NCI-H2227 treated with DMSO at 0.1 percent for 48 hours (cell line): ENCODE measurements around the gene APH1B.
"Not testable (repeated sequence)": the region's sequence is repeated elsewhere in the genome, so short reads cannot be mapped to it uniquely, and the experiment has no call there.

ENCODE experiments used
- DNase-seq: peaks from one replicate; lab custom pipeline; 2025; lab: John Stamatoyannopoulos, UW

APH1B gene

DNA sequence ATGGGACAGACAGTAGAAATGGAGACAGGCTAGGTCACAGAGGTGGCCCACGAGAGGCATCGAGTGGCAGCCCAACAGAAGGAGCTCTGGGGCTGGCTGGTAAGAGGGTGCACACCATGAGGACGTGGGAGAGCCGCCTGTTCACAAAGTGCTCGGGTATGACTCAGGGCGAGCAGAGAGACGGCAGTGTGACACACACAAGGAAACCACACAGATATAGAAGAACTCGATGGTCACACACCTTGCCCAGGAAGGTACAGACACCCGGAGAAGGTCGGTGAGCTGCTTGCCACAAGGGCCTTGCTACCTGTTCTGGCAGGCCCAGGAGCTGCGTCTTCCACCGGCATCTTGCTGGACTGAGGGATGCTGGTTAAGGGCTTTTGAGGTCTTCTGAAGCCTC is 54.1 kb downstream of the APH1B start:
- no peak for DNase-seq

DNA sequence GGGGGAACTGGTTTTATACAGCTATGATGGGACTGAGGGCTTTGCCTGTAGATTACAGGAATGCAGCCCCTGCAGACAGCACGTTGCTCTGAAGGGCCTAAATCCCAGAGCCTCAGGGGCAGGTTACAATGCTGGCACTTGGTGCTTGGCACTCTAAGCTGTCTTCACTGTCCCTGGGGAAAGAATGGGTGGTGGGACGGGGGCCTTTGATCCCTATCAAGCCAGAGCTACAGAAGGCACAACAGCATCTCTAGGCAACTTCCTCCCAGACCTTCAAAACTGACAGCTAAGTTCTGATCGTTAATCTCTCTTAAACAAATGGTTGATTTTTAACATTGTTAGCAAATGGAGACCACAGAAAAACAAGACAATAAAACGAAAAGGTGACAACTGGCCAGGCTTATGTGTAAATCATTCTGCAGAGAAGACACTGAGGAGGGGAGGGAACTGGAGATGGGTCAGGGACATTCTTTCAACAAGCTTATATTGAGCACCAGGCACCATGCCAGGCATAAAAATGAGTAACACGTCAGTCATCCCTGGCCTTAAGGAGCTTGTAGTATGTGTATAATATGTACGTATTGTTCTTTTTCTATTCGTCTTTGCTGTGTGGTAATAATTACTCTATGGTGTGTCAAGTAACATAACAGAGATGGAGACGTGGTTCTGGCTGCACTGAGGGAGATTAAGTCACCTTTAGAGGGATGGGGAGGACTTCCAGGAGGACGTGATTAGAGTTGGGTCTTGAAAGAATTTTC is 55.1 kb downstream of the APH1B start:
- no peak for DNase-seq

DNA sequence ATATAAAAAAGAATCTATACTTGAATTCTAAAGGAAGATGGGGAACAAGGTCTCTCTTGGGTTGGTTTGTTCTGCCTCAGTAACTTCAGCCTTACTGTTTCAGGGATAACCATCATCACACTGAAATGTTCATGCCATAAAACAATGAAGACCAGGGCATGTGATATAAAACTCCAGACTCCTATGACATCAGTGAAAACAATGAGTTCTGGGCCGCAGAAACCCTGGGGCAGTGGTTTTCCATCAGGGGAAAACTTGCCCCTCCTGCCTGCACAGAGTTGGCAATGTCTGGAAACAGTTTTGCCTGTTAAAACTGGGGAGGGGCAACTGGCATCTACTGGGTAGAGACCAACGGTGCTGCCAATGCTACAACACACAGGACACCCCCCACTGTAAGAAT is 57.4 kb downstream of the APH1B start:
- no peak for DNase-seq

DNA sequence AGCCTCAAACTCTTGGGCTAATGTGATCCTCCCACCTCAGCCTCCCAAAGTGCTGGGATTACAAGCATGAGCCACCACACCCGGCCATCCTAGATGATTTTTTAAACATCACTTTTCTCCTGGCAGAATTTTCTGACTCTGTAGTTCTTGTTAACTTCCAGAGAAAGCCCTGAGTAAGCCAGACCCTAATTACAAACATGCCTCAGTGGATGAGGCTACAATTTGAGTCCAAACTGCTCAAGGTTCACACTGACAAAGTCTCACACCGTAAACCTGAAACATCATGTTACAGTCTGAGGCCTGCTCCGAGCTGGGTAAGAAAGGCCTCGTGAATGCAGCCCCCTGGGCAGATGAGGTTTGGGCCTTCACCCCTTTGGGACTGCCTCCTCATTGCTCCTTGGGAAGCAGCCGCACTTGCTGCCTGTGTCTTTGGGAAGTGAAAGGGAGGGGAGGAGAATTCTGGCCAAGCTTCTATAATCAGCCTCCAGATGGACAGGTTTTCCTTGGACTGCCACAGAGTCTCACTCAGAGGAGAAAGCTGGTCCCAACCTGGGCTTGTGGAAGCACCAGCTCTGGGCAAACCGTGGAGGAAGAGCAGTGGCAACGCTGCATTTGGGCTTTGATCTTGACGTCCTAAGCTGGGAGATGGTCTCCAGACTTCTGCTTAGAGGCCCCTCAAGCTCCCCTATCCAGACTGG is 58.3 kb downstream of the APH1B start:
- no peak for DNase-seq

DNA sequence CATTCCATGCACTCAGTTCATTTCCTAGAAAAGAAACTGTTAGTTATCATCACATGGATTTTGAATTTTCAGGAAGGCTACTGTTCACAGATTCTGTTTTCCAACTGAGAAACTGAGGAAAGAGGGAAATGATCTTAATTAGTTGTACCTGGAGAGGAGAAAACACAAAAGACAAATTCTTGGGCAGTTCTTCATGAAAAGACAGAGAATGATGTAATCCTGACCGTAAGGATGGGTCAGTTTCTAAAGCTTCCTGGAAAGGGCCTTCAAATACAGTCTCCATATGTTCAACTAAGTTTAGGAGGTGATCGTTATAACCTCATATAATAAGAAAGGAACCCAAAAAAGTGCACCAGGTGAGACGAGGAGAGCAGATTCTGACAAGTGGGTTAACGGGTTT is 59.6 kb downstream of the APH1B start:
- DNase-seq: no peak

DNA sequence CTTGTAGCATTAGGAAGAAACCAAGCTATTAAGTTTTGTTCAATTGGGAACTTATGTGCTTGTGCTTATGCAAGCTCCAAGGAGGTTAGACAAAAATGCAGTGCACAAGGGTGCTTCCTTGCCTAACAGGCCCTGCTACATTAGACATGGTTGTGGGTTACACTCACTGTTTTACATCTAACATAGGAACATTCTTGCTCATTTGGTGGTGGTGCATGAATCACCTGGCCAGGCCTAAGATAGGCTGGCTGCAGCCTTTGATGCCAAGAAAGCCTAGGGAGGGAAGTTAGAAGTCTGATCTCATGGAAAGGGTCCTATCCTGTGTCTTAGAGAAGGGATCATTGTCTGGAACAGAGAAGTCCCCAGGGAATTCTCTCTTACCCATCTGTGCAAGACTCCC is 60.8 kb downstream of the APH1B start:
- no peak for DNase-seq

DNA sequence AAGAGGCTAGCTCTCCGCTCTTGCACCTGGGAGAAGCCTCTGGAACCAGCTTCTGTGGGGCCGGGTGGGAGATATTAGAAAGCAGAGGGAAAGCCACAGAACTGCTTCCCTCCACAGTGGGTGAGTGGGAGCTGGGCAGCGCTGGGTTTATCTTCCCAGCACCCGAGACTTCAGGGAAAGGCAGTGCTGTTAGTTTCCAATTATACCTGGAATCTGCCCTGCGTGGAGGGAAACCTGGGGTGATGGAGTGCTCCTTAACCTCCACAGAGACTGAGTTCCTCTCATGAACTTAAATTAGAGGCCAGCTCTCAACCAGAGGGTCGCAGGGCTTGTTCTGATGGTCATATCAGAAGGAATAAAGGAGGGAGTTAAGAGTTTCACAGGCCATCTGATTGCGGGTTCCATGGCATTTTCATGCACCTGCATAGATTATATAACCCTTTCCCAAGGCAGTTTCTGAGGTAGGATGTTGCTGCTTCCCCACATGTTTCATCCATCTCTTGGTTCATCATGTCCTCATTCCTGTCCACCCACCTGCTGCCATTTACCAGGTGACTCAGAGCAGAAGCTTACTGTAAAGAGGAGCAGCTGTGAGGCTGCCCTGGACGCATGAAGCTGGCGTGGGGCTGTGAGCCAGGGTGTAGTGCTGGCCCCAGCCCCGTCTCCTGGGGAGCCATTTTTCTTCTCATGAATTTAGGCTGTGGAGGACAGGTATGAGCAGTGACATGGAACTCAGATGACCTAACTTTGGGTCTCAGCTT is 61.8 kb downstream of the APH1B start:
- no peak for DNase-seq

DNA sequence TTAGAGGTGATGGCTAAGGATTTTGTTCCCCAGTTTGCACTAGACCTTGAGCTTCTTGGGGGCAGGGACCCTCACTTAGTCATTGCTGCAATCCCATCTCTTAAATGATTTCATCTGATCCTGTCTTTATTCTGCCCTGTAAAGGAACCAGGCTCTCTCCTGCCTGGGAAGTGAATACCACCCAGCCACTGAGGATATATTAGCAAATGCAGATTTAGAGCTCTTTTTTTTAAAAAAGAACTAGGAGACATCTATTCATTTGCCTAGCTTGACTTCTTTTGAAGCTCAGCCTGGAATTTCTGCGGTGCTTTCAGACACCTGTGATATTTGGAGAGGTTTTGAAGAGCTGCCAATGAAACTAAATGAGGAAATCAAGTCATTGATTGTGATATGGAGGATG is 62.4 kb downstream of the APH1B start:
- no peak for DNase-seq

DNA sequence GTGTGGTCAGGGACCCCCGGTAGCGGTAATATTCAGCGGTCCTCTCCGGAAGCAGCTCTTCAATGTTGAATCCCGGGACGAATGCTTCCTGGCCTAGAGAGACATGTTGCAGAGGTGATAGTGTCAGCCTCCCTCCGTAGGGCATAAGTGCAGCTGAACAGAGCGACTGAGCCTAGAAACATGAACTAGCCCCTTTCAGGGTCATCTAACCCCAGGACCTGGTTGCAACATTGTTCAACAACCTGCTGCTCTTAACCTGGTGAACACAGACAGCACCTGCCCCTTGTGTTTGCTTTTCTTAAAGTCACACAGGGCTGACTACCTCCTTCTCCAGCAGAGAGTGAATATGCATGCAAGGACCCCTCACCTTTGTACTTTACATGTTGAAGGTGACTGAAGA is 62.9 kb downstream of the APH1B start:
- no peak for DNase-seq

DNA sequence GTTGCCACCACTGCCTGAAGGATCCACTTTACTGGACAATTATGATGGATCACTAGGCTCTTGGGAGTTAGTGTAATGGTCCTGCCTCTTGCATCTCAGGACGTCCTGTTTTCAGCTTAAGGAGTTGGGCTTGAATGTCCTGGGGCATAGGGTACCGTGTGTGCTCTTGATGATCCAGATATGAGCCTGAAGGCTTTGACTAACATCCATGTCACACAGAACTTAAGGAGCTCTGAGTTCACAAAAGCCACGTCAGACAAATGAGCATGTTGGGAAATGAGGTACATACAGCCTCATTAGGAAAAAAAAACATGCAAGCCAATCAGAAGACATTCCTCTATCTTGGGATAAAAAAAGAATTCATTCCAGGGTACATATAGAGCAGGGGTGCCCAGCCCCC is 63.5 kb downstream of the APH1B start:
- no peak for DNase-seq

DNA sequence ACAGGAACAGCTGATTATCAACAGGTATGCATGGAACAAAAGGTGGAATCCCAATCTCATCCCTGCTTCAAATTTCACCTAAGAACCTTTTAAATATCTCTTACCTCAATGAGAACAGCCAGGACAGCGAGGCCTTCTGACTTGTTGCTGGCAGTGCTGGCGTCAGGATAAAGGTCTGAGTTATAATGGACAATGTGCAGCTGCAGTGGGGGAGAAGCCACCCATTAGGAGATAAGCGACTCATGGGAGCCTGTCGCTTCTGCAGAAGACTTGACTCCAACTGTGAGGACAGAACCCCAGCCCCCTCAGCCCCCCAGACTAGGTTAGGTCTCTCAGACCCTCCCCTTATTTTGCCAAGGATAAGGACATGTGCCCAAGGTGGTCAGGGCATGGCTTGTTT is 64.5 kb downstream of the APH1B start:
- no peak for DNase-seq

DNA sequence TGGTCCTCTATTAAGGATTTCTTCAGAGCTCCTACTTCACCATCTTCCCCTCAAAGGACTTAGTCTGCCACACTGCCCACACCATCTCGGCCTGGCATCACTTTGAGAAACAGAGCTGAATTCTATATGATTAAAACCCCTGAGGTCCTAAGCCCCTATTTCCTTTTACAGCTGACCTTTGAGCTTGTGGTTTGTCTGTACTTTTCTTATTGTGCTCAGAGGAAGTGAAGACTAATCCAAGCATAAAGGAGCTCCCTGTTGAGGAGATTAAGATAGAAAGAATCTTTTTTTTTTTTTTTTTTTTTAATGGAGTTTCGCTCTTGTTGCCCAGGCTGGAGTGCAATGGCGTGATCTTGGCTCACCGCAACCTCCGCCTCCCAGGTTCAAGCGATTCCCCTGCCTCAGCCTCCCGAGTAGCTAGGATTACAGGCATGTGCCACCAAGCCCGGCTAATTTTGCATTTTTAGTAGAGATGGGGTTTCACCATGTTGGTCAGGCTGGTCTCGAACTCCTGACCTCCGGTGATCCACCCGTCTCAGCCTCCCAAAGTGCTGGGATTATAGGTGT is 65.7 kb downstream of the APH1B start:
- DNase-seq: not testable (repeated sequence)

DNA sequence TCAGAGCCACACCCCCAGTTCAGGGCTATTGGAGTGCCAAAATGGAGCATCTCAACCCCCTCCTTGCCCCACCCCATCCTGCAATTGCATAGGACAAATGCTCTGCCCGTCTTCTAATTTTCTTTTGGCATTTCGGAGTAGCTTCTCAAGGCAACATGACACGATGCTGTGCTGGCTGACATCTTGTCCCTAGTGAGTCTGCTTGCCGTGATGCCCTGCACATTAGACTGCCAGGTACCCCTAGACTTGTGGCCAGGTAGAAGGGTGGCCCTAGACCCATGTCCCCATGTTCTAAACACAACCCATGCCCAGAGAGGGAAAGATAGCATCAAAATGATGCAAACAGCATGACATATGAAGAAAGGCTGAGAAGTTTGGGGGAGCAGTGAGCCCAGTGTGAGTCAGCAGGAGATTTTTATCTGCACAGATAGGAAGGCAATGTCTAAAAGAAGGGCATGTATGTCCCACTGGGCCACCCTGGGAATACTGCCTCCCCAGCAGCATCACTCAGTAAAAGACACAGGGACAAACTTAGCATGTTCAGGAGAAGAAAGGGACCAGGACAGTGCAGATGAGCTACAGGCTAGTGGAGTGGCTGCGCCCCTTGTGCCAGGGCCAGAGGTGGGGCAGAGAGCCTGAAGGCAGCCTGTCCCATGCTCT is 67.5 kb downstream of the APH1B start:
- no peak for DNase-seq

DNA sequence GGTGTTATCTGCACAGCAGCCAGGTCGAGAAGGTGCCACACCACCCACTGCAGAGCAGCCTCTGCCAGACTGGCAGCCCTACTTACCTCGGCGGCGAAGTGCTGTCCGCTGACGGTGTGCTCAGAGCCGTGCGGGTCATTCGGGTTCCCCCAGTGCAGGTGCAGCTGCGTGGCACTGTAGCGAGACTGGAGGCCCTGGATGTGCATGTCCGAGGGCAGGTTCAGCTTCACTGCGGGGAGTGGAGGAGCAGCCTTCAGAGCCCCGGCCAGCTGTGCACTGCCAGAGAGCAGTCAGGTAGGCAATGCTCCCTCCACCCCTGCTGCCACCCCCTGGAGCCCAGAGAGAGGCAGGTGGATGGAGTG is 68.0 kb downstream of the APH1B start:
- no peak for DNase-seq

DNA sequence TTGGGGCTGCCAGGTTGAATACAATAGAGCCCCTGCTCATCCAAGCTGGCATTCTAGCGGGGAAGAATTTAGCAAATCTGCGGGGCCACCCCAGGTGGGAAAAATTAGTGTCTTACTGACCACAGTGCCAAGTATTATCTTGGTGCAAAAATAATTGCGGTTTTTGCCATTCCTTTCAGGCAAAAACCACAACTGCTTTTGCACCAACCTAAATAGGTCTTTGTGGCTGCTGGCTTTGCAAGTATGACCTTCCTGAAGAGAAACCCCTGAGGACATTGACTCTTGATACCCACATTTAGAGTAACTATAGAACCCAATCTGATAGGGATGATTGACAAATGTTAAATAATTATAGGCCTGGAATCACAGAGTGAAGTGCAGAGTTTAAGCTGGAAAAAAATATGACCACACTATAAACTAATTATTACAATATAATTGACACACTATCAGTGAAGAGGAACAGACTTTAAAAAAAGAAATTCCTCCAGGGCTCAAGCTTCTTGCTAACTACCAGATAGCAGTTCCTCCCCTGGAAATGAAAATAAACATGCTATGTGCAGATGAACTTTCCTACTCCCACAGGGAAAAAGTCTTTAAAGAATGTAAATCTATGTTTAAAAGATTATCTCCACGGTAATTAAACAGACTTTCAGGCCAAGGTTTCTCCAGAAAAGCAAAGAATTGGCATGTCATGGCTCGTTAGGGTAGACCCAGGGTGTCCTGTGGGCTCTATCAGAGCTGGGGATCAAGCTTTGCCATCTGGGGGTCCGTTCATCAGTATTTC is 69.9 kb downstream of the APH1B start:
- no peak for DNase-seq

DNA sequence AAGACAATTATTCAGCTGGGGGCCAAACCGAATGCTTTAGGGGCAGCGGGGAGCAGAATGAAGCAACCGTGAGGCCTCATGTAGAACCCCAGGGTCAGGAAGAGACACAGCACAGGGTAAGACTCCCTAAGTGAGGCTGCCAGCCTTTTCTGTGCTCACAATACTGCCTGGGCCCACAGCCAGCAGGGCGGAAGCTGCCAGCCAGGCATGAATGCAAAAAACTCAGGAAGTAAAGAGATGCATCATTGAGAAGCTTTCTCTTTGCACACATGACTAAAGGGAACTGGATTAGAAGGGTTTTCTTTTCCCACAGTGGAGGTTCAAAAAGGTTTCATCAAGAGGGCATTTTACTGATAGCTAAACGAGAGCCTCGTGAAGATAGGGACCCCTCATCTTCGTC is 71.0 kb downstream of the APH1B start:
- no peak for DNase-seq

DNA sequence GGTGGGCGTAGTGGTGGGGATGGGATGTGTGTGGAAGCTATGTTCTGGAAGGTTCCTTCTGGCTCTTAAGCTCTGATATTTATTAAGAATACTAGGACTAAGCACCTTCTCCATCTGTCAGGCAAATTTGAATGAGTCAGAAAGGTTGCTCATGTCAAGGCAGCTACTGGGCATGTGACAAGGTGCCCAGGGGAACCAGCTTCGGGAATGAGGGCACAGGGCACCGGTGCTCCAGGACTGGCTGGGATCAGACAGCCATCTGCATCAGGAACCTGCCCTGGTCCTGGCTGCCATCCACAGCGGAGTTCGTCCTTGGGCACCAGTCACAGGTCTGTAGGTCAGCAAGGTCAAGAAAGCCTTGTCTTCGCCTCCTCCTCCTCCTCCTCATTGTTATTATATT is 71.8 kb downstream of the APH1B start:
- no peak for DNase-seq

DNA sequence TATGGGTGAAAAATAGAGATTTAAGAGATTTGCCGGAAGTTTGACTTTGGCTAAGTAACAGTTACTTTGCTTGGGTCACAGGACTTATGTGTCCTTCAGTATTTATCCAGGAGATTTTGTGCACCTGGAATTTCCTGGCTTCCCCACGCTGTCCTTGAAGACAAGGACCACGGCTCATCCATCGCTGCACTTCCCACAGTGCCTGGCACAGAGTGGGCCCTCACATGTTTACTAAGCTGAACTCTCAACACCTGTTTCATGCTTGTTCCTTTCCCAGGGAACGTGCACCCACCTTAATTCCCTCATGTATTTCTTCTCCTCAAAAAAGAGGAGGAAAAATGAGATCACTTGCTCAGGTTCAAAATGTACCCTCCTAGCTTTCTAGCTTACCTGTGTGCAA is 72.2 kb downstream of the APH1B start:
- no peak for DNase-seq

DNA sequence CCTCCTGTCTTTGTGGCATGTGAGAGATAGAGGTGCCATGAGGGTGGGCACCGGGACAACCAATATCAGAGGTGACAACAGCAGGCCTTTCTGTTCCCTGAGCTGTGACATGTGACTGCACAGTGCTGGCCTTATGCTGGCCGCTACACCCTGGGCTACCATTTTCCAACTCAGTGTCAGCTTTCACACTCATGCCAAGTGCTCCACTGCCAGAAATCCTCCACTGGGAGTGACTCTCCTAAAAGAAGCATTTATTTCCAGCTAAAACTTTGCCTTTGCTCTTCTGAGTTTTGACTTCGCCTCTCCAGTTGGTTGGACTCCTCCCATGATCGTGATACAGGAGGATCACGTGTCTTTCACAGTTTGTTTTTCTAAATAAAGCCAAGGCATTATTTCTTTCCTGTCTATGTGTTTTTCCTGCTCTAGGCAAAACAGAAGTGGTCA is 72.8 kb downstream of the APH1B start:
- no peak for DNase-seq

DNA sequence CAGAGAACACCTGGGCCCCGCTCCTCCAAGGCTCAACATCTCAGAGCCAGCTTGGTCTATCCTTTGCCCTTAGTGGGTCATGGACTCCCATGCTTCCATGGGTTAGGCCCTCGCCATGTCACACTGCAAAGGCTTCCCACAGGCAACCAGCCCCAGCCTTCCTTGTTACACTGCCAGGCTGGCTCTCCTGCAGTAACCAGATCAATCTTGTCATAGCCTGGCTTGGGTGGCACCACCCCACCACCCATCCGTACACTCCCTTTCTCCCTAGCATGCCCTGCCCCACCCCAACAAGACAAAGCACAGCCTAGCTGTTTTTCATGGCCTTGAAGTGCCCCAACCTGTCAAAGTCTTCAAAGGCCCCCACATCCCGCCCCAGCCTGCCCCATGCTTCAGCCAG is 73.8 kb downstream of the APH1B start:
- no peak for DNase-seq

DNA sequence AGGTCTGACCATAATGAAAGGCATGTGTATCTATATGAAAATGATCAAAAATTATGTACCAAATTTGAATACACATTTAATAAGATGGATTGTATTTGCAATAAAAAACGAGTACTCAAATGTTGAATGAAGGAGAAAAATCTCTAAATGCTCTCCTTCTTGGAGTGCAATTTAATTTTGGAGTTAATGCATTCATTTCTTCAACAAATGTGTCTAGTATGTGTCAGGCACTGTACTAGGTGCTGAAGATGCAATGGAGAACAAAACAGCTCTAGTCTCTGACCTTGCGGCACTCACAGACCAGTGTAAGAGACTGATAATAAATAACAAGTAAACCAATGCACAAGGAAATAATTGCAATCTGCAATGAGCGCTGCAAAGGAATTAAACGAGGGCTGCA is 75.4 kb downstream of the APH1B start:
- DNase-seq: no peak

DNA sequence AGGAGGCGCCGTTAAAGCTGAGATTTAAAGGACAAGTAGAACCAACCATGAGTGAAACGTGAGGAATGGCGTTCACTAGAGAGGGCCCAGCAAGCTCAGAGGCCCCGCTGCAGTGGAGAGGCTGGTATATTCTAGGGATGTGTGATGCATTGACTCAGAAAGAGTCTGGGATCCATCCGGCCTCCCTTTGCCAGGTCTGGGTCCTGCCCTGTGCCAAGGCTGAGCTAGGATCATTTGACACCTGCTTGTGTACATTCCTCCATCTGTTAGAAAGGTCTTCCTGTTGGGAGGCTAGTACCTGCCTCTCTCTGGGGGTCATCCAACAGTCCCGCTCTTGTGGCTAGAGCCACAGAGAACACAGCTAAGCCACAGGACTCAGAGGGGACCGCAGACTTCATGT is 75.9 kb downstream of the APH1B start:
- DNase-seq: no peak
